K562 (cell line): ENCODE results near the gene RNF213.

Source experiments
- CTCF ChIP-seq, 3 experiments: IDR thresholded peaks in 2 of 3; conservative IDR thresholded peaks in 1 of 3; 2 replicates each; pipeline ENCODE4 v1.5.1; 2011 to 2012; ENCODE audit warnings: low read length in 3 of 3, mild to moderate bottlenecking in 3 of 3, control low read depth in 2 of 3, improper control_type of control experiment in 1 of 3, inconsistent platforms in 1 of 3, low read depth in 1 of 3, mixed read lengths in 1 of 3, moderate library complexity in 1 of 3; ENCODE audit not compliant: insufficient read depth in 2 of 3
- EZH2 ChIP-seq: IDR thresholded peaks from 2 replicates; pipeline ENCODE4 v1.6.1; 2012; ENCODE audit warnings: low read depth, mild to moderate bottlenecking, inconsistent platforms, low read length, borderline replicate concordance
- TCF7 ChIP-seq: sonication (generic); IDR thresholded peaks from 2 replicates; pipeline ENCODE4 v1.6.1; 2016; ENCODE audit warnings: antibody characterized with exemption, borderline replicate concordance

GRCh38 chr17:80290156-80290555 is 29.5 kb downstream of the RNF213 start:
- TF ChIP-seq TCF7 (no peak), EZH2 (no peak), CTCF (IDR thresholded peaks at IDR 0.05 in 2 of 3, conservative IDR thresholded peaks at IDR 0.05 in 1 of 3; ENCODE audit: insufficient read depth in 2 of 3, low read depth in 1 of 3, low read length in 3 of 3) (no peak)
